Fibroblast of the aortic adventitia (primary cell): ENCODE results near the gene PRR29. TPM values are rescaled to one million over a fixed set of nuclear protein-coding genes. Genes with fewer than 3 reads are reported as not detected.

ENCODE experiments used
- DNase-seq: peaks from one replicate; pipeline ENCODE4 v3.0.0-alpha.2; 2010; ENCODE audit warnings: low read depth
- H3K4me3 ChIP-seq: 2 replicates; pipeline ENCODE4 v1.5.1; 2011; ENCODE audit warnings: low read depth, mild to moderate bottlenecking, control low read depth, low read length, moderate library complexity
- CTCF ChIP-seq: IDR thresholded peaks from 2 replicates; pipeline ENCODE4 v1.5.1; 2011; ENCODE audit warnings: mild to moderate bottlenecking, low read length, control low read depth, inconsistent platforms; ENCODE audit not compliant: insufficient read depth
- total RNA-seq: library from RNA; depleted of rRNA; stranded (reverse); fragments of >200 nt; gene quantifications from 2 replicates; pipeline ENCODE4 v1.2.3, GENCODE V29; 2012; ENCODE audit warnings: low replicate concordance

PRR29 gene
- total RNA-seq, 1 donor: 0.99 TPM

- DNase-seq: no peak
- H3K4me3 ChIP-seq: no peak overlapping the region
- TF ChIP-seq CTCF: no peak
These were observed 26.1 kb downstream of the PRR29 start for GRCh38 chr17:64024215-64024654.

GRCh38 chr17:64024781-64025731, 26.9 kb downstream of the PRR29 start:
- no peak overlapping the region for H3K4me3 ChIP-seq
- no peak for DNase-seq
- no peak for TF ChIP-seq CTCF

- no peak overlapping the region for H3K4me3 ChIP-seq
- TF ChIP-seq CTCF: peak; percentile 94
- DNase-seq: peak; percentile 70
These were observed 27.7 kb downstream of the PRR29 start for GRCh38 chr17:64025732-64026294.

- DNase-seq: peak; percentile 77
- H3K4me3 ChIP-seq: no peak overlapping the region
- TF ChIP-seq CTCF: peak; percentile 80
These were observed 30.8 kb downstream of the PRR29 start for GRCh38 chr17:64028874-64029464.

- no peak overlapping the region for H3K4me3 ChIP-seq
- no peak for TF ChIP-seq CTCF
- DNase-seq: no peak
These were observed 33.9 kb downstream of the PRR29 start for GRCh38 chr17:64032081-64032480.

- no peak for DNase-seq
- no peak for TF ChIP-seq CTCF
- H3K4me3 ChIP-seq: no peak overlapping the region
These were observed 38.2 kb downstream of the PRR29 start for GRCh38 chr17:64036198-64036922.
